C4-2B (cell line): ENCODE data around the gene MYO7A.

Experiments used
- ZFX ChIP-seq: fragments of 450-650 bp; IDR thresholded peaks from 2 replicates; pipeline ENCODE4 v1.6.1; 2017
- TF ChIP-seq, protein P1 (sequence below): fragments of 450-650 bp; conservative IDR thresholded peaks from 2 replicates; pipeline ENCODE4 v1.5.1; 2017; ENCODE audit warnings: mild to moderate bottlenecking

DNA sequence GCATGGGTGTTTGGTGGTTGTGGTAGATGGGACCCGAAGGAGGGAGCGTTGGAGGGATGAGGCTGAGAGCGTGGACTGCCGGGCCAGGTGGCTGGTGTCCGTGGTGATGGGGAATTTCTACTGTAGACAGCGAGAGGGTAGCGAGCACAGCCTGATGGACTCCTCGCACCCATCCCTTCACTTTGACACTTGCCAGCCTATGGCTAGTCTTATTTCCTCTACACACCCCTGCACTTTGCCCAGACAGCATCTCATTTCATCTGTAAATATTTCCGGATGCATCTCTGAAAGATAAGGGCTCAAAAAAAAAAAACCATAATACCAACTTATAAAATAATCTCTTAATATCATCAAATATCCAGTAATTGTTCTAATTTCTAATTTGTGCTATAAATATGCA lies 19.6 kb upstream of the MYO7A start:
- TF ChIP-seq, protein P1, sequence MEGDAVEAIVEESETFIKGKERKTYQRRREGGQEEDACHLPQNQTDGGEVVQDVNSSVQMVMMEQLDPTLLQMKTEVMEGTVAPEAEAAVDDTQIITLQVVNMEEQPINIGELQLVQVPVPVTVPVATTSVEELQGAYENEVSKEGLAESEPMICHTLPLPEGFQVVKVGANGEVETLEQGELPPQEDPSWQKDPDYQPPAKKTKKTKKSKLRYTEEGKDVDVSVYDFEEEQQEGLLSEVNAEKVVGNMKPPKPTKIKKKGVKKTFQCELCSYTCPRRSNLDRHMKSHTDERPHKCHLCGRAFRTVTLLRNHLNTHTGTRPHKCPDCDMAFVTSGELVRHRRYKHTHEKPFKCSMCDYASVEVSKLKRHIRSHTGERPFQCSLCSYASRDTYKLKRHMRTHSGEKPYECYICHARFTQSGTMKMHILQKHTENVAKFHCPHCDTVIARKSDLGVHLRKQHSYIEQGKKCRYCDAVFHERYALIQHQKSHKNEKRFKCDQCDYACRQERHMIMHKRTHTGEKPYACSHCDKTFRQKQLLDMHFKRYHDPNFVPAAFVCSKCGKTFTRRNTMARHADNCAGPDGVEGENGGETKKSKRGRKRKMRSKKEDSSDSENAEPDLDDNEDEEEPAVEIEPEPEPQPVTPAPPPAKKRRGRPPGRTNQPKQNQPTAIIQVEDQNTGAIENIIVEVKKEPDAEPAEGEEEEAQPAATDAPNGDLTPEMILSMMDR, result no peak
- no peak for TF ChIP-seq ZFX
